ENCODE results near the gene RGP1. TPM values are rescaled to one million over a fixed set of nuclear protein-coding genes. Genes with fewer than 3 reads are reported as not detected.
A peak's percentile ranks its signal among the peaks of the same experiment; 100 is the strongest.

Gene RGP1
- total RNA-seq, 2 donors from 2014 or later: 18.9 to 25.6 TPM

- no peak overlapping the region for H3K4me3 Mint-ChIP-seq
- ATAC-seq (replicated peaks): no peak
- no peaks in the 10 kb centered on the region for H3K27me3 Mint-ChIP-seq
- peaks cover 6% of the 10 kb centered on the region for H3K4me1 Mint-ChIP-seq
- H3K27ac Mint-ChIP-seq: peak overlapping the region; percentile 58
- no peaks in the 10 kb centered on the region for H3K9me3 Mint-ChIP-seq
- H3K36me3 Mint-ChIP-seq (ENCODE audit: low read depth): no peaks in the 10 kb centered on the region
Measured at GRCh38 chr9:35714123-35714522, 35.0 kb upstream of the RGP1 start.

DNA sequence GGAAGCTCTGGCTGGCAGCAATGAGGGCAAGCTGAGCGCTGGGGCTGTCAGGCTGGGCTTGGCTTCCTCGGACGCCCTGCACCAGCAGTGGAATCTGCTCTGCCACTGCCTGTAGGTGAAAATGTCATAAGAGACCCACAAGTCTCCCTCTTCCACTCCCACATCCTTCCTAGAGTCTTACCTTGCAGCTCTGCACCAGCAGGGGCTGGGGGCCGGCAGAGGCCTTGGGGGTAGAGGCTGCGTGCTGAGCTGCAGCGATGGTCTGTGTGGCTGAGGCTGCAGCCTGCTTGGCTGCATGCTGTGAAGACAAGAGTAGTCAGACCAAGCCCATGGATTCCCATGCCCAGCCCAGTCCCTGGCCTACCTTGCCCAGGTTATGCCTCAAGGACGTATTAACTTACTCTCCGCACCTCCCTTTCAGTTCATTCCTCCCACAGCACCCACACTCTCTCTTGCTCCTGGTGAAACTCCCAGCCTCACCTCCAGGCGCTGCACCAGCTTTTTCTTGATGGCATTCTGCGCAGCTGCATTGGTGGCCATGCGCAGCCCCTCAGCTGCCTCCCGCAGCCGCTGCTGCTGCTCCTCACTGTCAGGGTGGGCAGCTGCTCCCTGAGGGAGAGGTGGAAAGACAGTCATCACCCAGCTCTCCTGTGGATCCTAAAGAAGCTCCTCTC lies 34.4 kb upstream of the RGP1 start:
- ATAC-seq (replicated peaks): no peak
- H3K9me3 Mint-ChIP-seq: no peaks in the 10 kb centered on the region
- H3K27ac Mint-ChIP-seq: peak overlapping the region; percentile 58
- H3K27me3 Mint-ChIP-seq: no peaks in the 10 kb centered on the region
- no peak overlapping the region for H3K4me3 Mint-ChIP-seq
- no peaks in the 10 kb centered on the region for H3K36me3 Mint-ChIP-seq (ENCODE audit: low read depth)
- peaks cover 9% of the 10 kb centered on the region for H3K4me1 Mint-ChIP-seq

GRCh38 chr9:35716230-35716629 lies 32.9 kb upstream of the RGP1 start:
- H3K9me3 Mint-ChIP-seq: no peaks in the 10 kb centered on the region
- H3K36me3 Mint-ChIP-seq (ENCODE audit: low read depth): no peaks in the 10 kb centered on the region
- H3K27ac Mint-ChIP-seq: no peak overlapping the region

GRCh38 chr9:35717132-35717870 lies 31.8 kb upstream of the RGP1 start:
- H3K4me1 Mint-ChIP-seq: peaks cover 8% of the 10 kb centered on the region
- no peaks in the 10 kb centered on the region for H3K27me3 Mint-ChIP-seq
- H3K9me3 Mint-ChIP-seq: no peaks in the 10 kb centered on the region
- H3K36me3 Mint-ChIP-seq (ENCODE audit: low read depth): no peaks in the 10 kb centered on the region
- no peak overlapping the region for H3K27ac Mint-ChIP-seq
- ATAC-seq (replicated peaks): no peak
- no peak overlapping the region for H3K4me3 Mint-ChIP-seq

More at GRCh38 chr9:35716230-35716629, 32.9 kb upstream of the RGP1 start:
- H3K4me3 Mint-ChIP-seq: no peak overlapping the region
- no peak for ATAC-seq (replicated peaks)
- no peaks in the 10 kb centered on the region for H3K27me3 Mint-ChIP-seq
- H3K4me1 Mint-ChIP-seq: peaks cover 10% of the 10 kb centered on the region

DNA sequence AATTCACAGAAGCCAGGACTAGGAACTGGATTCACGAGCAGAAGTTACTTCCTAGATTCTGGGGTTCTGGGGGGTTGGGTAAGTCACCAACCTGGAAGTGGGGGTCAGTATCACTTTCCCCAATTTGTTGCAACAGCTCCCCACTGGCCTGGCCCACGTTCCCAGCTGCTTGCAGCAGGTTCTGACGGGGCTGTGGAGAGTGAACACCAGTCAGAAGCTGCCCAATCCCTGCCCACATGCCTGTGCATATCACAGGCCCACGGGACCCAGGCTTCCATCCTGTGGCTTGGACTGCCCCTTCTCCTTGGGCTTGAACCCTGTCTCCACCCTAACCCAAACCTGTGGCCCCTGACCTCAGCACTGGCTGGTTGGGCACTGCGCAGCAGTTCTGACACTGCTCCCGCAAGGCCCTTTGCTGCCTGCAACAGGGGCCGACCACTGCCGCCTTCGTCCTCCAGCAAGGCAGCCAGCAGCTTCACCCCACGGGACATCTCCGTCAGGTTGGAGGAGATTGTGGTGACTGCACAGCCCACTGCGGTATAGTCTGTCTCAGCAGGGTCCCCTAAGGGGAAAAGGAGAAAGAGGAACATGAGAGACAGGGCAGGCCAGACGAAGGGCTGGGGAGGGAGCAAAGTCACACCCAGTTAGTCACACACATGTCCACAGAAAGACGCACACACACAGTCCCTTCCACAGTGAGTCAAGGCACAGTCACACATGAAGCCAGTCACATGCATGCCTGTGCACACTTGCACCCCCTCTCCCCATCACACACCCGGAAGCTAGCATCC lies 30.2 kb upstream of the RGP1 start:
- no peaks in the 10 kb centered on the region for H3K36me3 Mint-ChIP-seq (ENCODE audit: low read depth)
- no peaks in the 10 kb centered on the region for H3K9me3 Mint-ChIP-seq
- no peak overlapping the region for H3K4me3 Mint-ChIP-seq
- no peaks in the 10 kb centered on the region for H3K27me3 Mint-ChIP-seq
- peak; percentile 60 for ATAC-seq (replicated peaks)
- H3K27ac Mint-ChIP-seq: no peak overlapping the region
- peaks cover 11% of the 10 kb centered on the region for H3K4me1 Mint-ChIP-seq

GRCh38 chr9:35719546-35719945 lies 29.5 kb upstream of the RGP1 start:
- no peaks in the 10 kb centered on the region for H3K27me3 Mint-ChIP-seq
- no peaks in the 10 kb centered on the region for H3K9me3 Mint-ChIP-seq
- H3K4me3 Mint-ChIP-seq: no peak overlapping the region
- peak overlapping the region; percentile 55 for H3K27ac Mint-ChIP-seq
- peaks cover 12% of the 10 kb centered on the region for H3K4me1 Mint-ChIP-seq
- ATAC-seq (replicated peaks): no peak
- no peaks in the 10 kb centered on the region for H3K36me3 Mint-ChIP-seq (ENCODE audit: low read depth)

DNA sequence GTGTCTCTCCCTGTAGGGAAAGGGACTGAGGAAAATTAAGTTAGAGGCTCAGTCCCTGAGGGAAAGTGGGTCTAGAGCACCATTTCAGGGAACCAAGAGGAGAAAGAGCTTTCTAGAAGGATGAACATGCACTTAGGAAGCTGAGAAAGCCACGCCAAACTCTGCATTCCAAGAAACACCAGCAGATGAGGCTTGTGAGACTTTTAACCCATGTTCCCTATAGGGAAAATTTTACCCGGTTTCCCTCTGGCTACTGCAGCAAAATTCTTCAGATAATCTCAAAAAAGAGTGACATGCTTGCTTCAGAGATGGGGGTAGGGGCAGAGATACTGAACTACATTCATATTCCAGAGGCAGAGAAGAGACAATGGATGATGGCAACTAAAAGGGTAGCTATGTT lies 25.7 kb upstream of the RGP1 start:
- no peak for ATAC-seq (replicated peaks)
- no peaks in the 10 kb centered on the region for H3K27me3 Mint-ChIP-seq
- H3K4me3 Mint-ChIP-seq: no peak overlapping the region
- H3K36me3 Mint-ChIP-seq (ENCODE audit: low read depth): no peaks in the 10 kb centered on the region
- no peak overlapping the region for H3K27ac Mint-ChIP-seq
- peaks cover 24% of the 10 kb centered on the region for H3K4me1 Mint-ChIP-seq
- no peaks in the 10 kb centered on the region for H3K9me3 Mint-ChIP-seq

DNA sequence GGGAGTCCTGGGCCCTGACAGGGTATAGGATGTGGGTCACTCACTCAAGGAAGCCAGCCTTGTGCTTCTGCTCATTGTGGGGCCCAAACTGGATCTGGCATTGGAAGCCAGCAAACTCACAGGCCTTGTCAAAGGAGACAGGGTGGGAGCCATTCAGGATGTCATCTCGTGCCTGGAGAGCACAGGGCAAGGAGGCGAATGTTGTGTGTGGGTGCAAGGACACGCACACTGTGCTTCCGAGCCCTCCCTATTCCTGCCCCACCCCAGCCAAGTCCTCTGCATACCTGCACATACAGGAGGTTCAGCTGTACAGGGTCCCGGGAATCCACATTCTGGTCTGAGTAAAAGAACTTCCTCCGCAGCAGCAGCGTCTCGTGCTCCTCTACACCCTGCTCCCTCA lies 25.2 kb upstream of the RGP1 start:
- H3K36me3 Mint-ChIP-seq (ENCODE audit: low read depth): no peaks in the 10 kb centered on the region
- H3K4me3 Mint-ChIP-seq: no peak overlapping the region
- no peak overlapping the region for H3K27ac Mint-ChIP-seq
- ATAC-seq (replicated peaks): no peak
- H3K27me3 Mint-ChIP-seq: no peaks in the 10 kb centered on the region
- H3K9me3 Mint-ChIP-seq: no peaks in the 10 kb centered on the region
- H3K4me1 Mint-ChIP-seq: peaks cover 24% of the 10 kb centered on the region

GRCh38 chr9:35725362-35725761 lies 23.7 kb upstream of the RGP1 start:
- no peaks in the 10 kb centered on the region for H3K9me3 Mint-ChIP-seq
- H3K4me1 Mint-ChIP-seq: peaks cover 20% of the 10 kb centered on the region
- no peak for ATAC-seq (replicated peaks)
- no peaks in the 10 kb centered on the region for H3K27me3 Mint-ChIP-seq
- no peak overlapping the region for H3K27ac Mint-ChIP-seq
- no peaks in the 10 kb centered on the region for H3K36me3 Mint-ChIP-seq (ENCODE audit: low read depth)
- no peak overlapping the region for H3K4me3 Mint-ChIP-seq

DNA sequence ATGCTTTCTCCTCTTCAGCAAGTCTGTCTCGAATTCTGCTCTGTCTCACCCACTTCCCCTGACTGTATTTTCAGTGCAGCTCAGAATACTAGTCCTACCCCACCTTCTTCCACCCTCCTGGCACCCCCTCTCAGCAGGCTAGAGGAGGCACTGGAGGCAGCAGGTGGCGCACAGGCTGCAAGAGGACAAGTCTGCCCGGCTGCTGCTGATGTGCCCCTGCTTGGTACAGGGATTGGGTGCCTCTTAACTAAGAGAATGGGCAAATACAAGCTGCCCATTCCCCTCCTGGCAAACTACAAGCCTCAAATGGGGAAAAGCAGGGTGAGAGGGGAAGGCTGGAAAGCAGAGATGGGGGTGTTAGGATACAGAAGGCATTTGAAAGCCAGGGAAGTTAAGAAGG lies 22.2 kb upstream of the RGP1 start:
- no peaks in the 10 kb centered on the region for H3K27me3 Mint-ChIP-seq
- peak overlapping the region; percentile 31 for H3K27ac Mint-ChIP-seq
- H3K4me3 Mint-ChIP-seq: no peak overlapping the region
- ATAC-seq (replicated peaks): no peak
- H3K9me3 Mint-ChIP-seq: no peaks in the 10 kb centered on the region
- H3K4me1 Mint-ChIP-seq: peaks cover 19% of the 10 kb centered on the region
- H3K36me3 Mint-ChIP-seq (ENCODE audit: low read depth): no peaks in the 10 kb centered on the region

DNA sequence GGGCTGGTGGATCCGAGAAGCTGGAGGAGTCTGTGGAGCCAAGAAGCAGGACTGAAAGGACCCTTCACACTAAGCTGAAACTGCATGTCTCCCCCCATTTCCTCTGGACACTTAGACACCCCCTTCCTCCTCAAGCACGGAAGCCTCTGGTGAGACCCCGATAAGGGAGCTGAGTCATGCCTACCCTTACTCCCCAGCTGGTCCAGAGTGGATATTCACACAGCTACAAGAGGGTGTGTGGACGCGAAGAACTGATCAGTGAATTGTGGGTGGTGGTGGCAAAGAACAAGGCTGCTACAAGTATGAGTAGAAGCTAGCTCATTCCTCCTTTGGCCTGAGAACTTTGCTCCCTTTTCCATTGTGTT lies 21.4 kb upstream of the RGP1 start:
- Mint-ChIP-seq H3K27ac (no peak overlapping the region), H3K27me3 (no peaks in the 10 kb centered on the region), H3K9me3 (no peaks in the 10 kb centered on the region), H3K4me1 (peaks cover 13% of the 10 kb centered on the region), H3K36me3 (ENCODE audit: low read depth) (no peaks in the 10 kb centered on the region), H3K4me3 (no peak overlapping the region)
- ATAC-seq (replicated peaks): no peak

DNA sequence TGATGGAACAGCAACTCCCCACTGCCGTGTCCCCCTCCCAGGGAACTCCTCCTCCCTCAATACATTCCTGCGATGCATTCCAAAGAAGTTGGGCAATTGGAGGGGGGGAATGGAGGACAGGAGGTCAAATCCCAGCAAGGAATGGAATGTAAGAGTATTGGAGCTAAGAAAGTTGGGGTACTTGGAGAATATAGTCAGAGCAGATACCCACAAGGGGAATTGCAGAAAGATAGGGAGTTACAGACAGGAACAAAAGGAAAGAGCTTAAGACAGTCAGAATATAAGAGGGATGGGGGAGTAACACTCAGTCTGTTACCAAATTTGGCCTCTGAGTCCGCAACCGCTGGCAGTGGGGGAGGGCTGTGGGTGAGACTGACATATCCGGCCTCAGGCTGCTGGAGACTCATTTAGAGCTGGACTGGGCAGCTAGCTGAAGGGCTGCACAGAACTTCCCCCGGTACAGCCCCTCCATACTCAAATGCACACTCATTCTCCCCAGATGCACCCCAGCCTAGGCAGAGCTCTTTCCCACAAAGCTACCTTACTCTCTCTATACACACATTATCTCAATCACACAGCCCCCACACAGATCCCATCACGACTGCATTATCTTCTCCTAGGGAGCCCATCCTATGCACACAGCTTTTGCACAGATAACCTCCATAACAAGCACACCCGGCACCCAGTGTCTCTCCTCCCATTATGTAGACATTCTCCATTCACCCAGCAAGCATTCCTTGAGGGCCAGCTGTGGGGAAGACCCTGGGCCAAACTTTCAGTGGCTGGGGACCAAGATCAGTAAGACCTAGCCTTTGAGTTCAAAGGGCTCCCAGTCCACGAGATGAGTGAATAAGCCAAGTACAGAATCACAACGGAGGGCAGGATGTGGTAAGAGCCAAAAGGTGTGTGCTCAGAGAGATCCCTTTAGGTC lies 20.8 kb upstream of the RGP1 start:
- ATAC-seq (replicated peaks): peak; percentile 41
- Mint-ChIP-seq H3K36me3 (ENCODE audit: low read depth) (no peaks in the 10 kb centered on the region), H3K27ac (no peak overlapping the region), H3K27me3 (no peaks in the 10 kb centered on the region), H3K4me1 (peaks cover 13% of the 10 kb centered on the region), H3K9me3 (no peaks in the 10 kb centered on the region), H3K4me3 (no peak overlapping the region)

DNA sequence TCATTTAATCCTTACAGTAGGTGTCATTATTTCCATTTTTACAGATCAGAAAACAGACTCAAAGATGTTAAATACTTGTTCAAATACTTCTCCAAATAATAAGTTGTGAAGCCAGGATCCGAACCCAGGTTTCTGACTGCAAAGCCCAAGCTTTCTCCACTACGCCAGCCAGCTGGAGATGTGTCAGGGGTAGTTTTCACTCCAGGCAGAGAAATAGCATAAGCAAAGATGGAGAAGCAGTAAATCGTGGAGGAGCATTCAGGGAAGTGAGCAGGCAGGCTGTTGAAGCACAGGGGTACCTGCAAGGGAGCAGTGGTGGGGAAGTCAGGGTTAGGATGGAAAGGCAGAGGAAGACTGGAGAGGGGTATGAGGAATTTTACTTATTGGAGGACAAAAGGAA lies 20.0 kb upstream of the RGP1 start:
- Mint-ChIP-seq H3K27ac (no peak overlapping the region), H3K27me3 (no peaks in the 10 kb centered on the region), H3K36me3 (ENCODE audit: low read depth) (peaks cover 4% of the 10 kb centered on the region), H3K4me3 (no peak overlapping the region), H3K4me1 (peaks cover 14% of the 10 kb centered on the region), H3K9me3 (no peaks in the 10 kb centered on the region)
- ATAC-seq (replicated peaks): no peak
